GM12892 (cell line): ENCODE data around the gene ZNF555.
"Not testable (repeated sequence)": the region's sequence is repeated elsewhere in the genome, so short reads cannot be mapped to it uniquely, and the experiment has no call there.

Experiments
- DNase-seq: peaks from one replicate; pipeline ENCODE4 v3.0.0; 2011; ENCODE audit not compliant: insufficient read length
- FAIRE-seq: peaks from 2 replicates; lab custom pipeline; 2011; peaks lifted over from hg19 to GRCh38; lab: Jason Lieb, UNC
- POLR2A ChIP-seq: IDR thresholded peaks from 2 replicates; pipeline ENCODE4 v1.6.1; 2011; ENCODE audit warnings: low read depth, low read length, control low read depth
- POLR2AphosphoS5 ChIP-seq: IDR thresholded peaks from 2 replicates; pipeline ENCODE4 v1.6.1; 2011; ENCODE audit warnings: low read depth, low read length, control low read depth
- TAF1 ChIP-seq: IDR thresholded peaks from 2 replicates; pipeline ENCODE4 v1.6.1; 2011; ENCODE audit warnings: low read depth, mild to moderate bottlenecking, control low read depth, low read length, borderline replicate concordance

Gene ZNF555

DNA sequence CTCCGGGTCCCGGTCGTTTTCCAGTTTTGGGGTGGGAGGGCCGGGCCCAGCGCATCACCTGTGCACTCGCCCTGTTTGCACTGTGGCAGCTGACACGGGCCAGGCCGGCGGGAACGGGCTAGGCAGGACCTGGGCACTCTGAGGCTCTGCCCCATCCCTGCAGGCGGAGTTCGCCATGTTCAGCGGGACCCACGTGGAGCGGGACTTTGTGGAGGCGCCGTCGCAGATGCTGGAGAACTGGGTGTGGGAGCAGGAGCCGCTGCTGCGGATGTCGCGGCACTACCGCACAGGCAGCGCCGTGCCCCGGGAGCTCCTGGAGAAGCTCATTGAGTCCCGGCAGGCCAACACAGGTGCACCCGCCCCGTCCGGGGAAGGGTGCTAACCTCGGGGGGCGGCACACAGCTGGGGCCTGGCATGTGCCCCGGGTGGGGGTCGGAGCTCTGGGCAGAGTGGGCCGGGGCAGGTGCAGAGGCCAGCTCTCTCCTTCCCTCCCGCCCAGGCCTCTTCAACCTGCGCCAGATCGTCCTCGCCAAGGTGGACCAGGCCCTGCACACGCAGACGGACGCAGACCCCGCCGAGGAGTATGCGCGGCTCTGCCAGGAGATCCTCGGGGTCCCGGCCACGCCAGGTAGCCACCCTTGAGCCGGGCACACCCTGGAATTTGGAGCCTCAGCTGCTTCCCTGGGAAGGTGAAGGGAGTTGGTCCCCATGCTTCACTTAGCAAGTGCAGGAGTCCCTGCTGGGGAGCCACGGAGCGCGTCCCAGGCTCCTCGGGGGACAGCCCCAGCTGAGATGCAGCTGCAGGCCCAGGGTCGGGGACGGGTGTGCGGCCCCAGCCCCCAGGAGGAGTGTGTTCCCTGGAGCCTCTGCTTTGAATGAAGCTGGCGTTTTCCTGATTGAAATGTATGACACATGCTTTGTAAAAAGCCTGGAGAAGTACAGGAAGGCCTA lies 30.9 kb upstream of the ZNF555 start:
- no peak for TF ChIP-seq POLR2AphosphoS5
- no peak for TF ChIP-seq TAF1
- no peak for TF ChIP-seq POLR2A
- DNase-seq (no peak), FAIRE-seq (no peak)

DNA sequence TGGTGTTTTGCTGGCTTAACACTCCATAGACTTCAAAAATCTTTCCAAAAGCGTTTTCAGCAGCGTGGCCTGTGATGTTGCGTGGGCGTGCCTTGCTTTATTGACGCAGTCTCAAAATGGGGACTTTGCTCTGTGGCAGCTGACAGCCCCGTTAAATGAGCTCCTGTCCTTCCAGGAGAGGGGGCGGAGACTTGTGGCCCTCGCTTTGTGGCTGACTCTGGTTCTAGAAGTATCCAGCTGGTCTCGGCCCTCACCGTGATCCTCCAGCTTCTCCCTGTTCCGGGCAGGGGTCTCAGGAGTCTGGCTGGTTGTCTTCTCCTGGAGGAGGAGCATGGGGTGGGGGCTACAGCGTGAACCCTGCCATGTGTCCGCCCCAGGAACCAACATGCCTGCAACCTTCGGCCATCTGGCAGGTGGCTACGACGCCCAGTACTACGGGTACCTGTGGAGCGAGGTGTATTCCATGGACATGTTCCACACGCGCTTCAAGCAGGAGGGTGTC lies 30.0 kb upstream of the ZNF555 start:
- FAIRE-seq = no peak
- DNase-seq = peak; percentile 23
- TF ChIP-seq POLR2AphosphoS5 = no peak

DNA sequence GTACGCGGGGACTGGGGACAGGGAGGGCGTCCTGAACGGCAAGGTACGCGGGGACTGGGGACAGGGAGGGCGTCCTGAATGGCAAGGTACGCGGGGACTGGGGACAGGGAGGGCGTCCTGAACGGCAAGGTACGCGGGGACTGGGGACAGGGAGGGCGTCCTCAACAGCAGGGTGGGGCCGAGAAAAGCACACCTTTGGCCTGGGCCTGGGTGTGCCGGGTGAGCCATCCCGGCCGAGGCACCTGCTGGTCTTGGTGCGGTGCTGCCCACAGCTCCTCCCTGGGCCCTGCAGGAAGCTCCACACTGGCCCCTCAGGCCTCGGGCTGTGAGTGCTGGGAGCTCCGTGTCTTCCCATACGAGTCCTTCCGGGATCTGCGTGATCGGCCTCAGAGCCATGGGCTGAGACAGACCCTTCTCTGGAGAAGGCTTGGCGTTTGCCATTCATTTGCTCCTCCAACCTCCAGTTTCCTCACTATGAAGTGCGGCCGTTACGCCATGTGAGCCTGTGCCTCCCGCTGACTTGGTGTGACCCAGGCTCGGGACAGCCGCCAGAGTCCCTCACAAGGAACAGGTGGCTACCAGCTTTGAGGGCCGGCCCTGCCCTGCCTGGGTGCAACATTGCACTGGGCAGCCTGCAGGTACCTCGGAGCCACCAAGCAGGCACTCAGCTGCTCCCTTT lies 29.4 kb upstream of the ZNF555 start:
- FAIRE-seq (no peak), DNase-seq (no peak)
- no peak for TF ChIP-seq TAF1
- TF ChIP-seq POLR2A = no peak
- TF ChIP-seq POLR2AphosphoS5 = no peak

DNA sequence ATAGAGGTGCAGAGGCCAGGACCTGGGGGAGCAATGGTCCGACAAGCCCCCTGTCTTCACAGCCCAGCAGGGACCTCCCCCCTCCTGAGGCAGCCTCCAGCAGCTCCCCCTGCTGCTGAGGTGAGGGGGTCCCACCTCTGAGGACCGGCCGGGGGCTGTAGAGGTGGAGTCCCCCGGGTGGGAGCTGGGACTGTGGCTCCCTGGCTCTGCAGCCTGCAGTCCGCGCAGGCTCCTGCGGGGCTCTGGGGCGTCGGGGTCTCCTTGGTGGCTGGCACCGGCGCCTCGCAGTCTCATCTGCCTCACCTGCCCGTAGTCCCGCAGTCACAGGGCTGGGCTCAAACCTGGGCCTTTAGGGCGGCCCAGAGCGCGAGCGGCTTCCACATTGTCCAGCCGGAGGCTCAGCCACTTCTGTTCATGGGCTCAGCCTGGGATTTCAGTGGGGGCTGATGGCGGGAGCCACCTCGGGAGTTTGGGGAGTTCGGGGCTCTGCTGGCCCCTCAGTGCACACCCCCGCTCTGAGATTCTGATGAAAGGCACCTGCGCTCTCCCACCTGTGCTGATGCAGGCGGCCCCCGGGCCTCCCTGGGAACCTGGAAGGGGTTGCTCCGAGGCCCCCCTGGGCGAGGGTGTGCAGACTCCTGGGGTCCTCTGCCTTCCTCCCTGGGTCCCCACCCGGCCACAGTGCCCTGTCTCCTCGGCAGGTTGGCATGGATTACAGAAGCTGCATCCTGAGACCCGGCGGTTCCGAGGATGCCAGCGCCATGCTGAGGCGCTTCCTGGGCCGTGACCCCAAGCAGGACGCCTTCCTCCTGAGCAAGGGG lies 28.7 kb upstream of the ZNF555 start:
- no peak for TF ChIP-seq TAF1
- TF ChIP-seq POLR2AphosphoS5 = no peak
- TF ChIP-seq POLR2A = no peak
- DNase-seq (peak; percentile 23), FAIRE-seq (no peak)

DNA sequence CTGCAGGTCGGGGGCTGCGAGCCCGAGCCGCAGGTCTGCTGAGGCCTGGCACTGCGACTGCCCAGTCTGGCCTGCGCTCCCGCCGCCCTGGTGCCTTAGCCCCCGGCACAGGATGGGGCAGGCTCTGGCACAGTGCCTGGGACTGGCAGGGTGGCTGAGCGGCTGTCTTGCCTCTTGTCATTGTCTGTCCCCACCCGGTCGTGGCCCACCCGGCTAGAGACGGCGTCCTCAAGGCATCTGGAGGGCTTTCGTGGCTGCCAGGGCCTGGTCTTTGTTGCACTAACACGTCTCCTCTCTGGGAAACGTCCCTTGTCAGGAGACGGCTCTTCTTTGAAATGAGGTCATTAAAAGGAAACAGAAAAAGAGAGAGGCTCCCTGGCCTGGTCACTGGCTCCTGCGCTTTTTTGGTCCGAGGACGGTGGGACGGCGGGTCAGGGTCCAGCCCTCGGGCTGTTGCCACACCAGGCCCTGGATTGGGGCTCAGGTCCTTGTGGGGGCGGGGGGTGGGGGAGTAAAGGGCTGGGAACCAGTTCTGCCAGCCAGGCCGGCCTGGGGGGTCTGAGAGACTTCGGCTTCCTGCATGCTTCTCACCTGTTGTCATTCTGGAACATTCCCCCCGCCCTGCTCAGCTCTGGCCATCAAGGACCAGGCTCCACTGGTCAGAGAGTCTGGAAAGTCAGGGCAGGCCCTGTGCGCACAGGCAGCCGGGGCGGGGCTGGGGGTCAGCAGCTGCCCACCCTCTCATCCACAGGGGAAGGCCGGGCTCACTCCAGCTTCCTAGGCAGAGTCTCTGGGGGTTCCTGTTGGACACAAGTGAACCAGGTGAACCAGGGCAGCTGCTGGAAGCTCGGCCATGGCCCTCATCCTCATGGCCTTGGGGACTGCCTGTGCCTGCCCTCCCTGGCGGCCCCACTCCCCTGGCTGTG lies 27.8 kb upstream of the ZNF555 start:
- TF ChIP-seq POLR2A = no peak
- no peak for TF ChIP-seq TAF1
- no peak for TF ChIP-seq POLR2AphosphoS5
- no peak for FAIRE-seq
- DNase-seq = no peak

DNA sequence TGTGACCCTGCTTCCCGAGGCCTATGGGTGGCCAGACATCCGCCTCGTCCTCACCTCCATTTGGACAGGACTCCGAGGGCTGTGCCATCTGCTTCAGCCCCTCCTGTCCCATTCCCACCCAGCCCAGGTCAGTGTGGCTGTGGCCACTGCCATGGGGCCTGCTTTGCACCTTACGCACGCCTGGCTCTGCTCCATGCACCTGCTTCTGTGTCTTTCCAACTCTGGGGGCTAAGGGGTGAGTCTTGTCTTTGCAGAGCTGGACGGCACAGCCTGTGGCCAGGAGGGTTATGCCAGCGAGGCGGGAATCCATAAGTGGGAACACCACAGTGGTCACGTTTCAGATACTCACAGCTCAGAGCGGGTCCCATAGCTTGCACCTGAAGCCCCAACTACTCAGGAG lies 26.8 kb upstream of the ZNF555 start:
- no peak for FAIRE-seq
- TF ChIP-seq POLR2A (no peak), TAF1 (no peak), POLR2AphosphoS5 (no peak)
- DNase-seq = no peak

DNA sequence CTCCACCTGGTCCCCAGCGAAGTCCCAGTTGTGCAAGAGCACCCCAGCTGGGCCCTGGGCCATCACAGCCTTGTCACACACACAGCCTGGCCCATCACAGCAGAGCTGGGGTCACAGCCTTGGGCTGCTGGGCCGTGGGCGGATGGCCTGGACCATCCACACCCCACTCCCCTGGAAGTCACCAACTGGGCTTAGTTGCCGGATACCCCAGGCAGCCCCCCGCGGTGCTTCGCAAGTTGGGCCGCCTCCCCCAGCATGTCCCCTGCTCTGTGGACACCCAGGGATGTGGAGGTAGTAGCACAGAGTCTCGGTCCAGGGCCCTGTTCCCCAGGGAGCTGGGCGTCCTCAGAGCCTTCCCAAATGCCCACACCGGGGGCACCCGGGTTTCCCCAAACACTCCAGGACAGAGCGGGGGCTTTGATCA lies 26.1 kb upstream of the ZNF555 start:
- DNase-seq = no peak
- no peak; the same call in 1 of the 2 replicates for TF ChIP-seq POLR2AphosphoS5
- TF ChIP-seq POLR2A = no peak
- TF ChIP-seq TAF1 = no peak
- FAIRE-seq = no peak

DNA sequence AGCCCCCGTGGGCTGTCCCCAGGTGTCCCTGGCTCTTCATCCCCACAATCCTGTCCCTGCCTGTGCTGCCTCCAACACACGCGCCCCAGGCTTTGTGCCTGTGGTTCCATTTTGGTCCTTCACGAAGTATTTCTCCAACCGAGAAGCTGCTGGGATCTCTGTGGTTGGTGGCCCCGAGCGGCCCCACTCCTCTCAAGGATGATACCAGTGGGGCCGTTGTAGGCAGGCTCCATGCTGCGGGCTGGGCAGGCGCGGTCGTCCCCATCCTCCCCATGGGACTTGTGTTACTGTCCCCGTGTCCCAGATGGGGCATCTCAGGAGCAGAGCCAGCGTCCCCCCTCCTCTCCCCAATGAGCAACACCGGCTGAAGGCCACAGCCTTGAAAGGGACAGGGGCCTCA lies 25.4 kb upstream of the ZNF555 start:
- DNase-seq (no peak), FAIRE-seq (no peak)
- TF ChIP-seq POLR2A = no peak
- TF ChIP-seq POLR2AphosphoS5 = no peak
- no peak for TF ChIP-seq TAF1

DNA sequence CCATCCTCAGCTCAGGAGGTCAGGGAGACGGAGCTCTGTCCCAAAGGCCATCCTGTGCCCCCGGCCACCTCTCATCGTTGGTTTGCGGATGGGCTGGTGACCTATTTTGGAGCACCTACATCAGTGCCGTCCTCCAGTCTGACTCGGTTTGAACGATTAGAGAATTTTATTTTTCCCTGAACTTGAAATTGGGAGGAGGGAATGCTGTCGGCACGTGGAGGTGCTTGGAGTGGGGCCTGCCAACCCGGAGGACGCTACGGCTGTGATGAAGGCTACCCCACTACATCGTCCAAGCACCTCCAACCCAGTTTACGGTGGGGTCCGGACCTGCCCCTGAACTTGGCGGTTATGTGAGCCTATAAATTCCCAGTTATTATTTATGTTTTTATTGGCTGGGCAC lies 24.6 kb upstream of the ZNF555 start:
- TF ChIP-seq POLR2A (no peak), POLR2AphosphoS5 (no peak), TAF1 (no peak)
- no peak for DNase-seq
- FAIRE-seq = no peak

DNA sequence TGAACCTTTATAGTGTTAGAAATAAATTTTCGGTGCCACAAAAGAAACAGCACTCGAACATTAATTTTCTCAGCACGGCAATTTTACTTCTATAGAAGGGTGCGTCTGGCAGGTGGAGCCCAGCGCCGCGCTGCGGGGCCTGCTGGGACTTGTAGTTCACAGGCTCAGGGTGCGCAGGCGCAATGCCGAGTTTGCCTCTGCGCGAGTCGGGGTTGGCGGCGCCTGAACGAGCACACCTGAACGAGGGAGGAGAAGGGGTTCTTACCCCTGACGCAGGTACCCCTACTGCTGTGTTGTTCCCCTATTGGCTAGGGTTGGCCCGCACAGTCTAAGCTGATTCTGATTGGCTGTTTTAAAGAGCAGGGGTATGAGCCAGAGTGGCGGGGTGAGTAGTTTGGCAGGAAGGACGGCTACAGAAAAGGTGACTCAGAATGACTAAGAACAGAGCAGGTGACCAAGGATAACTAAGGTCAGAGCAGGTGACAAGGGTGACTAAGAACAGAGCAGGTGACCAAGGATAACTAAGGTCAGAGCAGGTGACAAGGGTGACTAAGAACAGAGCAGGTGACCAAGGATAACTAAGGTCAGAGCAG lies 23.9 kb upstream of the ZNF555 start:
- not testable (repeated sequence) for FAIRE-seq, DNase-seq
